Superior temporal gyrus (tissue), 1 donor: ENCODE data around the gene PHF21B.
A peak's percentile ranks its signal among the peaks of the same experiment; 100 is the strongest.
"Not testable (repeated sequence)": the region's sequence is repeated elsewhere in the genome, so short reads cannot be mapped to it uniquely, and the experiment has no call there.

ENCODE experiments used
- DNase-seq: peaks from one replicate; pipeline ENCODE4 v3.0.0-alpha.2; 2016; ENCODE audit errors: extremely low spot score

The PHF21B gene

DNA sequence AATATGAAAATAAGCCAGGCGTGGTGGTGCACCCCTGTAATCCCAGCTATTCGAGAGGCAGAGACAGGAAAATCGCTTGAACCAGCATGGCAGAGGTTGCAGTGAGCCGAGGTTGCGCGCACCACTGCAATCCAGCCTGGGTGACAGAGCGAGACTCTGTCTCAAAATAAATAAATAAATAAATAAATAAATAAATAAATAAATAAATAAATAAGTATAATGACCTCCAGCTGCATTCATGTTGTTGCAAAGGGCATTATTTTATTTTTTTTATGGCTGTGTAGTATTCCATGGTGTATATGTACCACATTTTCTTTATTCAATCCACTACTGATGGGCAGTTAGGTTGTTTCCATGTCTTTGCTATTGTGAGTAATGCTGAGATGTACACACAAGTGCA, 48.1 kb downstream of the PHF21B start:
- not testable (repeated sequence) for DNase-seq

DNA sequence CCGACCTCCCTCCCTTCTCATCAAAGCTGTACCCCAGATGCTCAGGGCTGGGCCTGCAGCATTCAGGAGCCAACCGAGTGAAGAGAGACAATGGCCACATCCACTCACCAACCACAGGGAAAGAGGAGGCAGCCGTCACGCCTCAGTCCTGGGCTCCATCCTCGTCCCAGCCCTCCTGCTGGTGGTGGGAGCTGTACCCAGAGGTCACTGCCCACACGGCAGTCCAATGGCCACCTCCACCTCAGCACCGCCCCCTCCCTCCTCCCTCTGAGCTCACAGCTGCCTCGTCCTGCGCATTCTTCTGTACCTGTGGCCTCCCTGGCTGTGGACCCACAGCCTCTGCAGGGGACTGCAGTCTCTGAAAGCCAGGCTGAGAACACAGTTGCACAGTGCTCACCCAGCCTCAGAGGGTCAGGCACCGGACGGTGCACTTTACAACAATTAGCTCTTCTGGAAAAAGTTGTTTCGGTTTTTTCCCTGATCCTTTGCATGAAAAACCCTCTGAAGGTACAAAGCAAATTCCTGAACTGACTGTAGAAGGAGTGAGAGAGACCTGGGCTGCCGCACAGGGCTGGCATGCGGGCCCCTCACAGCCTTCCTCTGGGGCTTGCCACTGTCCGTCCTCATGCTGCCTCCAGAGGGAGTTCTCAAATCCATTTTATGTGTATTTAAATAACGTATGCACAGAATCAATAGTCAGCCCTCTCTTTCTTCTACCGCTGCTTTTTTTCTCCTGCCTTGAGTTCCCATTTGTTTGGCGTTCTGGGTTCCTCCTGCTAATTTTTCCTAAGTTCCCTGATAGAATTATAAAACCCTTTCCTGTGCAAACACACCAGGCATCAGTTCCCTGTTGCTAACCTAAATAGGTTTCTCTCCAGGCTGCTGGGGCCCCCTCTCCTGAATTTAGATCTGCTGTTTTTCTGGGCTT, 52.7 kb downstream of the PHF21B start:
- DNase-seq, result no peak

DNA sequence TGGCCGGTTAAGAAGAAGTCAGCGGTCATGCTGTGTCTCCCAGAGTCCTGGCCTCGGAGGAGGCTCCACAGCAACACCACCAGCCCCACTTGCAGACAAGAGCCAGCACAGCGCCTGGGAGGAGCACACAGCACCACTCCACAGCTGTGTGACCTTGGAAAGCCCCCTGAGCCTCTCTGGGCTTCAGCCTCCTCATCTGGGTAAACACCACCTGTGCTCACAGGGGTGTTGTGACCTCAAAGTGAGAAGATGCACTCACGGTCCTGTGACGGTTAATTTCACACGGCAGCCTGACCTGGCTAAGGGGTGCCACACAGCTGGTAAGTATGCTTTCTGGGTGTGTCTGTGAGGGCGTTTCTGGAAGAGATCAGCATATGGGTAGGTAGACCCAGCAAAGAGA, 54.7 kb downstream of the PHF21B start:
- DNase-seq, result no peak

GRCh38 chr22:44954149-44954548, 55.7 kb downstream of the PHF21B start:
- no peak for DNase-seq

GRCh38 chr22:44952863-44953746, 56.7 kb downstream of the PHF21B start:
- no peak for DNase-seq

DNA sequence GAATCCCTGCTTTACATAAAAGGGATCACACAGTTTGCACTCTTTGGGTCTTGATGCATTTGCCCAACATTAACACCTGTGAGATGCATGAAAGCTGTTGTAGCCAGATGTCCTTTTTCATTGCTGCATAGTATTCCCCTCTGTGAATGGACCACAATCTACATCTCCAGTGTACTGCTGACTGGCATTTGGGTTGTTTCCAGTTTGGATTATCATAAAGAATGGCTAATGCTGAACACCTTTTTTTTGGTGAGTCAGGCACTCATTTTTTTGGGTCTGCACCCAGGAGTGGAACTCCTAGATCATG, 58.3 kb downstream of the PHF21B start:
- no peak for DNase-seq

GRCh38 chr22:44950806-44951509, 58.8 kb downstream of the PHF21B start:
- DNase-seq, result no peak

GRCh38 chr22:44947846-44948245, 62.0 kb downstream of the PHF21B start:
- no peak for DNase-seq

- no peak for DNase-seq
Observed at GRCh38 chr22:44947049-44947448, 62.8 kb downstream of the PHF21B start.

GRCh38 chr22:44944883-44945601, 64.8 kb downstream of the PHF21B start:
- DNase-seq, result no peak

- no peak for DNase-seq
Observed at GRCh38 chr22:44943701-44944324, 66.0 kb downstream of the PHF21B start.

GRCh38 chr22:44942979-44943700, 66.7 kb downstream of the PHF21B start:
- no peak for DNase-seq

- no peak for DNase-seq
Observed at GRCh38 chr22:44942056-44942455, 67.7 kb downstream of the PHF21B start.

GRCh38 chr22:44941207-44941606, 68.6 kb downstream of the PHF21B start:
- DNase-seq, result no peak

GRCh38 chr22:44940130-44940529, 69.7 kb downstream of the PHF21B start:
- DNase-seq, result no peak

- no peak for DNase-seq
Observed at GRCh38 chr22:44939451-44939850, 70.4 kb downstream of the PHF21B start.

DNA sequence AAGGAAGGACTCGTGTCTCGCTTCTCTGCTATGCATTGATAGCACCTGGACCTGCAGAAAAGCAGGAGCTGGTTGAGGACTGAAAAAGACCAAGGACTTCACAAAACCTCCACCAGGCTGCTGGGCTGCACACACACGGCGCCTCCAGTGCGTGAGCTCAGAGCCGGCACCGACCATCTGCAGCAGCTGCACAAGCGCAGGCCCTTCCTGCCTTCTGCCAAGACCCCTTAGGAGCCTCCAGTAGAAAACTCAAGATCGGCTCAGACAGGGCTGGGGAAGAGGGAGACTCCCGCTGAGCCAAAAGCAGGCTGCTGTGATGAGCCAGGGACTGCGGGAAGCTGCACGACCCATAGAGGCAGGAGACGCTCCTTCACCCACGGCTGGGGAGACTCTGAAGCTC, 70.9 kb downstream of the PHF21B start:
- no peak for DNase-seq

DNA sequence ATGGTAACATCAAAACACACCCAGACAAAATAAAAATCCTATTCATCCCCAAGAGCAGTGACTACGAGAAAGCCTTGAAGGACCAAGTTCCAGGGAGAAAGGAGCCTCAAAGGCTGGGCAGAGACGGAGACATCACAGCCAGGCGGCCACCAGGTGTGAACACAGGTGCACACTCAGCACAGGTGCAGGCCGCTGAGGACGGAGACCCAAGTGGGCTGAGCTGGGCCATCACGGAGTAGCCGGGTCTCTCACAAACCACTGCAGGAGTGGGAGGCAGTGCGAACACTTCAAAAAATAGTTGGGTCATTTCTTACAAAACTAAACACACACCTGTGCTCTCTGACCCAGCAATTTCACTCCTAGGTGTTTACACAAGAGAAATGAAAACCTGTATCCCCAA, 72.6 kb downstream of the PHF21B start:
- DNase-seq, result no peak

- no peak for DNase-seq
Observed at GRCh38 chr22:44936201-44936600, 73.6 kb downstream of the PHF21B start.

- DNase-seq, result peak; percentile 23
Observed at GRCh38 chr22:44935724-44936123, 74.1 kb downstream of the PHF21B start.

DNA sequence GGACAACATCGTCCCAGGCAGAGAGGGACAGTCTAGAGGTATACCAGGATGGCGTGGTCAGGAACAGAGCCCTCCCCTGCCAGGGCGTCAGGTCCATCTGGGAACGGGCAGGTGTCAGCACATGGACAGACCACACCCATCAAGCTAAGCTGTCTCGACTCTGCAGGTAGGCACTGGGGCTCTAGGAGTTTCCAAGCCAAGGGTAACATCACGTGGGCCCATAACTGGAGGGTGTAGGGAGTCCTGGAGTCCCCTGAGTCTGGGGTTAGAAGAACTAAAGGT, 75.4 kb downstream of the PHF21B start:
- no peak for DNase-seq
